WTC11 (cell line): Measurements from ENCODE around the gene SLC6A1. TPM values are rescaled to one million over a fixed set of nuclear protein-coding genes. Genes with fewer than 3 reads are reported as not detected.

Experiments used
- total RNA-seq: library from RNA; stranded (reverse); gene quantifications from 3 replicates; pipeline ENCODE4 v1.2.3, GENCODE V29; 2021

SLC6A1 gene
- total RNA-seq, 1 experiment from 2014 or later, result 0.72 TPM

Other genes with a start within 250 kb of the SLC6A1 start
- gene SLC6A11, start 176.5 kb upstream of the SLC6A1 start, total RNA-seq, result 0.85 to 1.5 TPM (median 1.1 TPM) in 3 replicates
- 0.05 TPM in 1 of 3 replicates, not detected in the others for gene HRH1, start 161.7 kb downstream of the SLC6A1 start, total RNA-seq